ENCODE measurements around the gene IGF1.

The IGF1 gene

DNA sequence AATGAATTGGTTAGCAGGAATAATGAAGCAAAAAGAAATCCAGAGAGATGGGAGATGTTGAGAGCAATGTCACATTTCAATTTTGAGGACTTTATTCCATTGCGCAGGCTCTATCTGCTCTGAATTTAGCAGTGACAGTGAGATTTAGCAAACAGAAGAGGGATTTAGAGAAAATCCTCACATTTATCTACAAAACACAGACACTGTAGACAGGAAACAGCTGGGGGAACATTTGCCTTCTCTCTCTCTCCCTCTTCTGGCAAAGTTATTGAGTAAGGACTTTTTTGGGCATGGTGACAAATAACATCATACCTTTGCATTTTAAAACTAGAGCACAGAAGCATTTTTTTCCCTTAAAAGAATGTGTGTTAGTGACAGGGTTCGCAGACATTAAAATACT is at the start of gene IGF1:
IGF1 (minus strand) TSS at position 158 of the 400 bp plus-strand sequence. CDS start 182 bp downstream, outside the sequence.
- no peak for DNase-seq

DNA sequence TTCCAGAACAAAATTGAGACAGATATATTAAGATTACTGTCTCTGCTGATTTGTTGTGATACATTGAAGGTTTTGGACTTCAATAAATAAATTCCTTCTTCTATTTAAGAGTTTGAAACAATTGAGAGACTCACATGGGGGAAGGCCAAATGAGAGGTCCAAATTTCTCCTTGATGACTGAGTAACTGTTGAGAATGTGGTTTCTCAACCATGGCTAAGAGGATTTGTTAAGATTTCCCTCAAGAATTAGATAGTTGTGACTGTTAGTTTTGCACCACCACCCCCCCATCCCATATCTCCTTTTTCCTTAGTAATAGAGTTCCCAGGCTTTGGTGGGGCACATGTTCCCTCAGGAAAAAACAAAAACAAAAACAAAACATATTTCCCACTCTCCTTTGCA is 47.7 kb upstream of the IGF1 start:
- no peak for DNase-seq

DNA sequence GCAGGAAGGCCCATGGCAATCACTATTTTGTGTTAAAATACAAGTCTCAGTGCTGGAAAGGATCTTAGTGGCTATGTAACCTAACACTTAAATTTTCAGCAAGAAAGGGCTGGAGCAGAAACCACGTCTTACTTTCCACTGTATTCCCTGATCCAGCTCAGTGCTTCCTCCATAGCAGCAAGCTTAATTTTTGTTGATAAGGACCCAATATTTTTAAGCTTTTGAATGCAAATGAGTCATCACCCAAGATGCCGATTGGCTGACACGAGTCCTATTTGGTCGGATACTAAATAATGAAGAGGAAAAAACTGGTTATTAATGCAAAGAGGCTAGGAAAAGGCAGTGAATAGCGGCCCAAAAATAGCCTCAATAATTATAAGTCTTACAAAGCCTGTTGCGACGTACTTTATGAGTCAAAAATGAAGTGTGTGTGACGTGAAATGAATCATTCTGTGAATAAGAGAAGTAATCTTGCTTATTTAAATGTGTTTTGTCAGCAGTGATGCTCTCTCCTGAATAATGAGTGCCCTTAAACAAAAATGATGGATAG is 46.9 kb upstream of the IGF1 start:
- no peak for DNase-seq

DNA sequence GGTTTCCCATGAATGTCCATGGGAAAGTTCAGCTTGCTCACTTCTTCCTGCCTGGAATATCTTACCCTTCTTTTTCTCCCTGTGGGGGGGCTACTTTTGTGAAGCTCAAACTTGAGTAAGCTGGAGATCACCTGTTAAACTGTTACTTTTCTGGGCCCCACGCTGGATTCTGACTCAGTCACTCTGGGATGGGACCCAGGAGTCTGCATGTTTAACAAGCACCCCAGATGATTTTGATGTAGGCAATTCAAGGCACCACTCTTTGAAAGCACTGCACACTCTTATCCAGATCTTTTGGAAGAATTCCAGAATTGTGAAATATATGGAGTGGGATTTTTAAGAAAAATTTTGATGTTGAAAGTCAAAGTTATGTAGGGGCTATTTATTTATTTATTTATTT is 46.3 kb upstream of the IGF1 start:
- DNase-seq: no peak

DNA sequence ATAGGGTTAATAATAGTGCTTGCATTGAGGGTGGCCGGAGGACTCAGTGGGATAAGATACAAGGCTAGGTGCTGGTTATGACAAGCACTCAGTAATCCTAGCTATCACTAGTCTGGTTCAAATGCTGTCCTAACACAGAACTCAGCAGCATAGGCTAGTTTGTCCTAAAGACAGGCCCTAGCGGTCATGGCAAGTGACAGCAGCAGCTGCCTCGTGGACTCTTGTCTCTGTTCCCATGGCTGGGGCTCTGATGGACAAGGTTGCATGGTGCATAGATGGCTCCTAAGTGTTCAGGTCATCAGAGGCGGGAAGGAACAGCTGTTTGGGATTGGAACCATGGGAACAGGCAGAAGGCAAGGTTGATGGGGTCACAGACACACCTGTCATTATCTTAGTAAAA is 42.4 kb upstream of the IGF1 start:
- DNase-seq: no peak

DNA sequence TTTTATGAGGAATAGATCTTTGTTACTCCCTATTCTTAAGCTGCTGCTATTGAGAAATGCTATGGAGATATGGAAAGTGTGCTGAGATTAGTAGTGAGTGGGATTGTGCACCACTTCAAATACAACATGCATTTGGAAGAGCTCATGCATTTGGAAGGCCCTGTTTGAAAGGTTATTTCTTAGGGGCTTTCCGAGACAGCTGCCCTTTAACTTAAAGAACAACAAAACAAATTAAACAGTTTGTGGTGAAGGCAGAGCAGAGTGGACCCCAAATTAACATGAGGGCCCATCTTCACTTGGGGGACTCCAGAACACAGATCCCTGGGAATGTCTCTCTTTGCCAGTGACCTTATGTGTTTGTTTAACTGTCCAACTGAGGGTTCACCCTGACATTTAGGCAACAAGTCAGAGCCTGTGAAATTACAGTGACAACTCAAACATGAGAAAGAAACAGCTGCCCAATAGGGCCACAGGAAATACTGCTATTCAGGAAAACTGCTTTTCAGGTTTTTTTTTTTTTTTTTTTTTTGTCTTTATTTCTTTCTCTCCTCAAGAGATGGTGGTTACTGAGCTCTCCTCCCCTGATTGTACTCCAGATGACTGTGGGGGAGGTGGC is 41.4 kb upstream of the IGF1 start:
- DNase-seq: no peak

DNA sequence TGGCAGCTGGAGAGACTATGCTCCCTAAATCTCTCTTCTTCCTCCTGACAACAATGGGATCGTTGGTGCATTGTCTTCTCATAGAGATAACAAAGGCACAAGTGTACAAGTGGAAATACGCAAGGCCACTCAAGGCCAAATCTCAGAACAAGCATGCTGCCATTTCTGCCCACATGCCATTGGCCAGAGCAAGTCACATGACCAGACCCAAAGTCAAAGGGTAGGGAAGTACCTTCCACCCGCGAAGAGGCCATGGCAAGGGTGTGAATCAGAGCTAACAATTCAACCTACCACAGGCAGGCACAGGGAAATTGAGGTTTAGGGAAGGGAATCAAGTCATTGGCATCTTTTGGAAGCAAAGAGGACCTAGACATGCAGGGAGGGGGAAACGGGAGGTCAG is 38.5 kb upstream of the IGF1 start:
- DNase-seq: no peak

DNA sequence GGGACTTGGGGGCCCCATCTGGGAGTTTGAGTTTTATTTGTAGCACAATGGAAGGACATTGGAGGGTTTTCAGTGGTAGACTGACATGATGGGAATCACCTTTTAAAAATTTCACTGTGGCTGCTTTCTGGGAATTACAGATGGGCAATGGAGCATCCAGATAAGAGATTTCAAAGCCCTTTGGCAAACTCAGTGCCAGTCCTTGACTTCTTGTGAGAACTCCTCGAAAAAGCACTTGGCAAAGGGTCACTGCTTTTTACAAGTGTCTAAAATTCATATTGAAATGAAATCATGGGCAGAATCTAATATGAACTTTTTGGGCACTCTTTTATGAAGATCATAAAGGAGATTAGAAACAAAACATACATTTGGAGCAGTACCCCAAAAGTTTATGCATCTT is 34.3 kb upstream of the IGF1 start:
- peak; percentile 12 for DNase-seq

DNA sequence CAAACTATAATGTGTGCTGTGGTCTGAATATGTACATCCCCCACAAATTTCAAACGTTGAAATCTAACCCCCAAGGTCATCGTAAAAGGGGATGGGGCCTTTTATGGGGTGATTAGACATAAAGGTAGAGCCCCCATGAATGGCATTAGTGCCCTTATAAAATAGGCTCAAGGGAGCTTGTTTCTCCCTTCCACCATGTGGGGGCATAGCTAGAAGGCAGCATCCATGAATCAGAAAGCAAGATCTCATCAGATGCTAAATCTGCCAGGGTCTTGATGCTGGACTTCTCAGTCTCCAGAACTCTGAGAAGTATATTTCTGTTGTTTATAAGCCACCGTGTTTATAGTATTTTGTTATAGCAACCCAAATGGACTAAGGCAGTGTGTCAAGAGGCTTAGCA is 33.4 kb upstream of the IGF1 start:
- DNase-seq: no peak

DNA sequence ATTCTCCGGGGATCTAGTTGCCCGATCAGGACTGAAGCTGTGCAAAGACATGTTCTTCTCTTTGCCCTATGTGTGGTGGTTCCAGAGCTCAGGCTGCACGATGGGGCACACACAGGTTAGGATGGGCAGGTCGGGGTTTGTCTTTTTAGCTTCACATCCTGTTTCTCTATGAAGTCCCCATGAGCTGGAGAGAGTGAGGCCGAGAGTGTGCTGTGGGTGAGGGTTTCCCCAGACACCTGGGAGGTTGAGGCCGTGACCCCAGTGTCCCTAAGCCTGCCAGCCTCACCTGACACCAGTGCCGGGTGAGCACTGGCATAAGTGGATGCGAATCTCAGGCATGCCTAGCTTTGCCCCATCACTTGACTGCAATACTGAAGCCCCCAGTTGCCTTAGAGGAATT is 32.9 kb upstream of the IGF1 start:
- DNase-seq: no peak

DNA sequence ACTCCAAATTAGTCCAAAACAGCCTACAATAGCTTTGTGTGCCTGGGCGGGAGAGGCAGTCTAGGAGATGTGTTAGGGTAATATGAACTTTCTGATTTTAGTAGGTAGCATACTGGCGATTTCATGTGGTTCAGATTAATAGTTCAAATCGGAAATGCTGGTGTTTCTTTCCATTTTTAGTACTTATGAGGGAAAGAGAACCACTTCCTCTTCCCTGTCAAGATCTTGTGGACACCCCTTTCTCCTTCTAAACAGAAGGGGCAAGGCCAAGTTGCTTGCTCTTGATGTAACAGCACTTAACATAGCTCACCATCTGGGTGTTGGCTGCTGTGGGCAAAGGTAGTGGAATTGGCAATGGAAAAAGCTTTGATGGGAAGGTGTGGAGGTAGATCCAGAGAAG is 32.2 kb upstream of the IGF1 start:
- no peak for DNase-seq

DNA sequence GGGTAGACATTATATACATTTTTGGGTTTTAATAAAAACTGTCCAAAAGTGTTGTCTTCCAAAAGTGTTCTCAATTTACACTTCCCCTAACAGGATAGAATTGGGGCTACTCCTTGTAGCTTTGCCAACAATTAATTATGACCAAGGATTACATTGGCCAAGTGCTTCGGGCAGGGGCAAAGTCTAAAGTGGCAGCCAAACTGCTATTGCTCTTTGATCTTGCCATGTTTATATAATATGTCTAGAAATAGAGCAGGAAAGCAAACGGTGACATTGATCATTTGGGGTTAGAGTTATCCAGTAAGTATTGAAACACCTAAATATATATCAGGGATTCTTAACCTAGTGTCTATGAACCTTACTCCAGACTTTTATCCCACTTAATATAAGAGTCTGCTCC is 31.2 kb upstream of the IGF1 start:
- no peak for DNase-seq

DNA sequence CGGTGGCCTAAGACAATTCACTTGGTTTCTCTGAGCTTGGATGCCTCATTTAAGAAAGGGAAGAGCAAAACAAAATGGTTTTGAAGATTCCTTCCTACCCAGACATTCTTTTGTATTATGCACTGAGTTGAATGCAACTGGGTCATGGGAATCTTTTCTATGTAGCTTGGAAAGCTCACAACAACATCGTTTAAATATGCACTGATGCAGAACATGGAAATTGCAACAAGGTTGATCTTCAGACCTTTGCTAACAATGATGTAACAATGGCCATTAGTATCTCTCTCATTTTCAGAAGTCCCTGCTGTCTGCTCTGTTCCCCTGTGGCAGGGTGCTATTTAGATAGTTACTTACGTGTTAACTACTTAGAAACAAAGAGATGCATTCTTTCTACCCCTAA is 30.1 kb upstream of the IGF1 start:
- no peak for DNase-seq

DNA sequence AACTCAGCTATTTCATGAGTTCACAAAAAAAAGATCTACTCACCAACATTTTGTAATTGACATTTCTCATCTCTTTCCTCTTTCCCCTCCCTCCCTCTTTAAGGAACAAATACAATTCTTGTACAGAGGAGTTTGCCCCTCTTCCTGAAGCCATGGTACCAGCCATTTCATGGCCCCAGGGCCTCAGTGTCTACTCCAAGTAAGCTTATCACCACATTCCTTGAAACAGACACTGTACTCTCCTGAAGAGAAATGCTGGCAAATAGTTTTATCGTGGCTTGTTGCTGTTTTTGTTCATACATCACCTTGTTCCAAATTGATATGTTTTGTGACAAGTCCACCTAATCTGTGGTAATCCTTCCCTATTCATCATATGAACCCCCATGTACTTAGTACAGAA is 29.7 kb upstream of the IGF1 start:
- no peak for DNase-seq

DNA sequence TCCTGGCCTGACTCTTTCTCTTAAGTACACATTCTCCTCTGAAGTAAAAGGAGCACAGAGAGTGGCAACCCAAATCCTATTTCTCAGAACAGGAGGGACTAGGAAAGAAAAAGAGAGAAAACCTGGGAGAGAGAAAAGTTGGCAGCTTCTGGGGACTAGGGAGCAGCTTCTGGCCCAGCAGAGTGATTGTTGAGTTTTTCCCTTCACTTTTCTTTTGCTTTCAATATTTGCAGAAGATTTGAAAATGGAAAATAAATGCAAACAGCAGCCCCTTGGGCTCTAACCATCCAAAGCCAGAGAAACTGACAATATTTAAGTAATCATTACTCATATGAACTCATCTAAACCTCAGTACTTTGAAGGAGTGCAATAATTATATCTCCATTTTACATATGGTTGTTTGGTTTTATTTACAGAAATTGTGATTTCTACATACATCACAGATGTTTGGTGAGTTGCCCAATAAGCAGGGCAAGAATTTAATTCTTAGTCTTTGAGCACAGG is 28.8 kb upstream of the IGF1 start:
- DNase-seq: no peak

DNA sequence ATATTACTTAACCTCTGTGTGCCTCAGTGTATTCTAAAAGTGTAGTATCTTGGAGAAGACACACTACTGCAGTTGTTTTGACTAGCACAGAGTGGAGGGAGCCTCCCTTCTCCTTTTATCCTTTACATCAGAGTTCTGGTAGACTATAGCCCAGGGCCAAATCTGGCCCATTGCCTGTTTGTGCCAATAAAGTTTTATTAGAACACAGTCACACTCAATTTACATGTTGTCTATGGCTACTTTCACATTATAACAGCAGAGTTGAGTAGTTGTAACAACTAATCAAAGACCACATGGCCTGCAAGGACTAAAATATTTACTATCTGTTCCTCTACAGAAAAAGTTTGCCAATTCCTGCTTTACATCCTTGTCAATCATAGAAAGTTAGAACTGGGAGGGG is 27.7 kb upstream of the IGF1 start:
- DNase-seq: no peak

DNA sequence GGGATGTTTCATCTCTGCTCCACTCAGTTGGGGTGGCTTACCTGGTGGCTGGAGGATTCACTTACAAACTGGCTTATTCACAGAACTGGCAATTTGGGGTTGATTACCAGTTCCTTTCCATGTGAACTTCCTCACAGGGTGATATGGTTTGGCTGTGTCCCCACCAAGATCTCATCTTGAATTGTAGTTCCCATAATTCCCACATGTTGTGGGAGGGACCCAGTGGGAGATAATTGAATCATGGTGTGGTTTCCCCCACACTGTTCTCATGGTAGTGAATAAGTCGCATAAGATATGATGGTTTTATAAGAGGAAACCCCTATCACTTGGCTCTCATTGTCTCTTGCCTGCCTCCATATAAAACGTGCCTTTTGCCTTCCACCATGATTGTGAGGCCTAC is 26.9 kb upstream of the IGF1 start:
- DNase-seq: no peak

DNA sequence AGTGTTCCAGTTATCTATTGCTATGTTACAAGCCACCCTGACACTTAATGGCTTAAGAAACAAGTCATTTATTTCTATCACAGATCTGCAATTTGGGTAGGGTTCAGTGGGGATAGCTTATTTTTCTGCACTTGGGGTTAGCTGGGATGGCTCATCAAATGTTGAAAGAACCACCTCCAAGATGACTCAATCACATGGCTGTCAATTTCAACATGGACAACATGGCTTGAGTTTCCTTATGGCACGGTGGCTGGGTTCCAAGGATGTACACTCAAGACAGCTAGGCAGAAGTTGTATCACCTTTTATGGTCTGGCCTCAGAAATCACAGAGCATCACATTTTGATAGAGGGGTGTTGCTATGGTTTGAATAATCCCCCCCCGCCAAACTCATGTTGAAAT is 24.5 kb upstream of the IGF1 start:
- DNase-seq: no peak

DNA sequence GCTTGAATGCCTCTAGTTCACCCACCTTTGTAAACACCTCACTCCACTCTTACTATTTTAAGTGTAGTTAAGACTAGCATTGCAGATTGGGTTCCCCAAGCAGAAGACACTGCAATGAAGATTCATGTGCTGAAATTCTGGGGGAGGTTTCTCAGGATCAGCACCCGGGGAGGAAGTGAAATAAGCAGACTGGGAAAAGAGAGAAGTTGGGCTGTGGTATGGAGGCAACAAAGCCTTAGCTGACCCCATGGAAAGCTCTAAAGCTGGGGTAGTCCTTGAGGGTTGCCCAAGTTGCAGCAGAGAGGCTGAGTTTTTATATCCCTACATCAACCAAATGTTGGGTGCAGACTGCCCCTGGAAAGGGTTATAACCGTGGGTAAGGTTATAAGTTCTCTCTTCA is 23.9 kb upstream of the IGF1 start:
- DNase-seq: no peak

DNA sequence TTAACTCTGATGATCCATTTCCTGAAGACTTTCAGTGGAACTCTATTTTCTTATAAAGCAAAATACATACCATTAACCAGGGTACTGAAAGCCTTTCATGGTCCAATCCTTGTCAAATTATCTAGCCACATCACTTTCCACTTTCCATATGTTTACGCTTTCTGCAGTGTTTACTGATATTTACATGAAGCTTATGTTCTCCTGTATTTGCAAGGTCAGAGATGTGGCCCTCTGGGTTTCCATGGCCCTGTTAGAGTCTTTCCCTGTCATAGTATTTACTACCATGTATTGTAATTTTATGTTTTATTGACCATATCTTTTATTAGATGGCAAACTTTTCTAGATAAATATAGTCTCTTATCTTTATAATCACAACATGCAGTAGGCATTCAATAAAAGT is 23.5 kb upstream of the IGF1 start:
- no peak for DNase-seq

DNA sequence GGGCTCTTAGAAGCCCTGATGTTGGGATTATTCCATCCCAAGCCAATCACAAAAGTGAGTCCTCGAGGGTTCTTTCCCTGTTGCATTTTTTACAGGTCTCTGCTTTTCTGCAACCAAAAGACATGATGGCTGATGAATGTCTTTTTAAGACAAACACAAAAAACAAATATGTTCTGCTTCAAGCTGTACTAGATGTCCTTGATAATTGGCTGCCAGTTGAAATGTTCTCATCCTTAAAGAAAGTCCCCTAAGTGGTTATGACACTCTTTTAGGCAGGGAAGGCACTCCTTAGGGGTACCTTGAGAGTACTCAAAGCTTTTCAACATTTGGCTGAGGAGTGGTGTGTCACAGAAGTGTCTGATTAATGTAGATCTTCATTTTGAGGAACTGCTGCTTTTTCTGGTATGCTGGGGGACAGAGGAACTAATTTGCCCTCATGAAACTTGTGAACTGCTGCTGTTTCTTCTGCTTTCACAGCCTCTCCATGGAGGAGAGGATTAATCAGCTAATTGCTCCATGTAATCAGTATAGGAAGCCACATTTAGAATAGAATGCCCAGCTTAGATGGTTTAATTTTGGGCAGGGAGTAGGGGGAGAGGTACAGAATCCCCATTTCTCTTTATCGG is 22.8 kb upstream of the IGF1 start:
- no peak for DNase-seq

DNA sequence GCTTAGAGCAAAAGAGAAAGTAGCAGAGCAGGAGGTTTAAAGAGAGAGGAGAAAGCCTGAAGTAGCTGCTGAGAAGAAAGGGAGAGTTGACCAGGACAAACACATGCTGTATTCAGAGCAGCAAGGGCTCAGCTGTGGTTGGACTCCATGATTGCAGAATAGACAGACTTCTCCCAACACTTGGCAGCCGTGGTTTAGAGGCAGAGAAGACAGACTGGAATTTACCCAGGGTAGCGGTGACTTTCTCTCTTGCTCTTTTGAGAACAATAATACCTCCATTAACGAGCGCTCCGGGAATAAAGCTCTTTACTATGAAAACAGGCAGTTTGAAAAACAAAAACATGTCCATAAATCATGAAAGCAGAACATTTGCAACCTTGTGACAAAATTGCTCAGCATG is 21.4 kb upstream of the IGF1 start:
- DNase-seq: no peak

DNA sequence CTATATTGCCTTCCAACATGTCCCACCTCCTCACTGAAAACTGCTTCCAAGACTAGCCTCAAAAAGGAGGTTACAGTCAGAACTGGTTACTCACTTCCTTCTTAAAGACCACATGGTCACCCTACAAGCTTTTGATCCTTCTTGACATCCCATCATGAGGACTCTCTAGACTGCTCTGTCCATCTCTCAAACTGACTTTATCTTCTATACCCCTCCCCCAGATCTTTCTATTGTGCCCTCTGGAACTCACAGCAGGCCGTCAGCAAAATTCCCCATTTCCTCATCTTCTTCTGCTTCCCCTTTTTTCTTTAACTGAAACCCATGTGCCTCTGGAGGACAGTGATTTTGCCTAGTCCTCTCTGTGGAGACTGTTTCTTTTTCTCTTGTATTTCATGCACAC is 18.1 kb upstream of the IGF1 start:
- no peak for DNase-seq

DNA sequence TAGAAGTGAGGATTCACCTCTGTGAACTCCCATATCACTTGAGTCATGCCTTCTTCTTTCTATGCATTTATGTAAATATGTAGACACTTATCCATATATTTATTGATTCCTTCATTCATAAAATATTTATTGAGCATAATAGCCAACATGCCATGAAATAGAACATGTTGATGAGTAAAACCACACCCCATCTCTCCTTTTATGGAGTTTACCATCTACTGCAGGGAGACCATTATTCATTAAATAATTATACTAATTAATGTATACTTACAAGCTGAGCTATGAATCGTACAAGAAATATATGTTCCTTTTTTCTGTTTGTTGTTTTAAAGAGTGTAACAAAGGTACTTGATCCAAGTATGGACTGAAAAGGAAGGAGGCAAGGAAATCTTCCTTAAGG is 17.4 kb upstream of the IGF1 start:
- DNase-seq: no peak

DNA sequence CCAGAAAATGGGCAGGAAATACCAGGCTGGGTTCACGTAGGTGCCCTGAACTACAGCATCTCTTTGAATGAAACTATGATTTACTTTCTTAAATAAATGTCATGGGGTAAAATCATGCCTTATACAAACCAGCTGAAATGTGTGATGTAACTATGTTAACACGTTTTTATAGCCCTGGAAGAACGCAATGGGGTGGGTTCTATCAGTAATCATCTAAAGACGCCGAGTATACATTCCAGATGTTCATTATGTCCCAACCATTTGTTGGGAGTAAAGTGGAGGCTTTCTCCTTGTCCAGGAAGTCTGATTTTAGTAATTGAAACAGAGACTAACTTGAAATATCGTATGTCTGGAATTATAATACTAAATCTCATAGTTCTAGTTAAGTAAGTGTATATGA is 16.2 kb upstream of the IGF1 start:
- DNase-seq: no peak

Measured in DMS79 treated with DMSO at 0.1 percent for 48 hours (cell line).